ENCODE measurements around the gene TRPM8. TPM values are rescaled to one million over a fixed set of nuclear protein-coding genes. Genes with fewer than 3 reads are reported as not detected.

The TRPM8 gene
- total RNA-seq, 2 donors from 2014 or later, result 0.78 TPM; not detected in 1

DNA sequence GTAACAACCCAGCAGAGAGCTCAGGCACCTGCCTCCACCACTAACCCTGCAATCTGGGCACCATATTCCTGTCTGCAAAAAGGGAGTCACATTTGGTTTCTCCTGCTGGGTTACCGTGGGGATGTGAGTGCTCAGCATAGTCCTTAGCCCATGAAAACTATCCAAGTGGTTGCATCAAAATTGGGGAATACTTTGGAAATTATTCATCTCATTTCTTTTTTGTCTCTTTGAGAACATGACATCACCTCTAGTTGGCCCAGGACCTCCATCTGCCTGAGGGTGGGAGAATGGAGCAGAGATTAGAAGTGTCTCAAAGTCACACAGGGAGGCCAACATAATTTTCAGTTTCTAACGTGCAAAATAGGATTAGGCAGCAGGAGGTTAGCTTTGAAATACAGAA, 114.0 kb downstream of the TRPM8 start:
- Histone ChIP-seq H3K9me3 (no peaks in the 10 kb centered on the region), H3K4me1 (no peaks in the 10 kb centered on the region), H3K4me3 (no peak overlapping the region), H3K36me3 (replicated peaks in 1 of 2; ENCODE audit: insufficient read depth in 1 of 2, low read depth in 2 of 2) (no peaks in the 10 kb centered on the region), H3K27ac (no peak overlapping the region), H3K27me3 (no peaks in the 10 kb centered on the region)
- no peak for ATAC-seq
- TF ChIP-seq, protein P1, sequence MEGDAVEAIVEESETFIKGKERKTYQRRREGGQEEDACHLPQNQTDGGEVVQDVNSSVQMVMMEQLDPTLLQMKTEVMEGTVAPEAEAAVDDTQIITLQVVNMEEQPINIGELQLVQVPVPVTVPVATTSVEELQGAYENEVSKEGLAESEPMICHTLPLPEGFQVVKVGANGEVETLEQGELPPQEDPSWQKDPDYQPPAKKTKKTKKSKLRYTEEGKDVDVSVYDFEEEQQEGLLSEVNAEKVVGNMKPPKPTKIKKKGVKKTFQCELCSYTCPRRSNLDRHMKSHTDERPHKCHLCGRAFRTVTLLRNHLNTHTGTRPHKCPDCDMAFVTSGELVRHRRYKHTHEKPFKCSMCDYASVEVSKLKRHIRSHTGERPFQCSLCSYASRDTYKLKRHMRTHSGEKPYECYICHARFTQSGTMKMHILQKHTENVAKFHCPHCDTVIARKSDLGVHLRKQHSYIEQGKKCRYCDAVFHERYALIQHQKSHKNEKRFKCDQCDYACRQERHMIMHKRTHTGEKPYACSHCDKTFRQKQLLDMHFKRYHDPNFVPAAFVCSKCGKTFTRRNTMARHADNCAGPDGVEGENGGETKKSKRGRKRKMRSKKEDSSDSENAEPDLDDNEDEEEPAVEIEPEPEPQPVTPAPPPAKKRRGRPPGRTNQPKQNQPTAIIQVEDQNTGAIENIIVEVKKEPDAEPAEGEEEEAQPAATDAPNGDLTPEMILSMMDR (IDR thresholded peaks at IDR 0.05), result no peak
- TF ChIP-seq POLR2A (IDR thresholded peaks at IDR 0.05), result no peak
- intact Hi-C loops (cut with DNase I), result no loop called here
- no peak for DNase-seq
- WGBS, 2 donors, result 47 to 58% methylated on average over 2 of the region's 2 CpGs

DNA sequence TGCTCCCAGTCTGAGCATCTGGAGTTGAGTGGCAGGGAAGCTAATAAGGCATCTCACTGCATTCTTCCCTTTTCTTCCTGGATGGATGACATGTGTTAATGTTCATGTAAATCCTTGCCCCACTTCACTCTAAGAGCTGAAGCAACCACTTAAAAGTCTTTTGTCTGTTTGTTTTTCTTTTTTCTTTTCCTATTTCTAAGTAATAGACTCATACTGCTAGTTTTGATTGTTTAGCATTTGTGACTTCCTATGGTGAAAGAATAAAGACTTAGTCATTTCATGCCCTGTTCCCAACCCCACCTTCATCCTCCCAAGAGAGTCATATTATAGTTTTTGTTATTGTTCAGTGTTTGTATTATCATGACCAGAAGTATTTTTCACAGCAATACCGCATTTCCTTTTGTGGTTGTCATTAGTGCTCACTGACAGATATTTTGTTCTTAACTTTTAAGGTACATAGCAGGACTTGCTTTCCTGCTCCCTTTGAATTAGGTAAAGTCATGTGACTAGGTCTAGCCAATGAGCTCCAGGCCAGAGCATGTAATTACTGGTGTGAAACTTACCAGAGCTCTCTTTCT, 115.2 kb downstream of the TRPM8 start:
- WGBS, 2 donors, result 85 to 88% methylated on average over 1 of the region's 1 CpG
- H3K4me3 ChIP-seq, result no peak overlapping the region
- no peaks in the 10 kb centered on the region for H3K27me3 ChIP-seq
- ATAC-seq (no peak), DNase-seq (no peak)
- no peaks in the 10 kb centered on the region for H3K36me3 ChIP-seq (replicated peaks in 1 of 2; ENCODE audit: insufficient read depth in 1 of 2, low read depth in 2 of 2)
- intact Hi-C loops (cut with DNase I), result no loop called here
- H3K27ac ChIP-seq, result no peak overlapping the region
- TF ChIP-seq, protein P1 (IDR thresholded peaks at IDR 0.05), result no peak
- TF ChIP-seq POLR2A (IDR thresholded peaks at IDR 0.05), result no peak
- H3K4me1 ChIP-seq, result no peaks in the 10 kb centered on the region
- H3K9me3 ChIP-seq, result no peaks in the 10 kb centered on the region

DNA sequence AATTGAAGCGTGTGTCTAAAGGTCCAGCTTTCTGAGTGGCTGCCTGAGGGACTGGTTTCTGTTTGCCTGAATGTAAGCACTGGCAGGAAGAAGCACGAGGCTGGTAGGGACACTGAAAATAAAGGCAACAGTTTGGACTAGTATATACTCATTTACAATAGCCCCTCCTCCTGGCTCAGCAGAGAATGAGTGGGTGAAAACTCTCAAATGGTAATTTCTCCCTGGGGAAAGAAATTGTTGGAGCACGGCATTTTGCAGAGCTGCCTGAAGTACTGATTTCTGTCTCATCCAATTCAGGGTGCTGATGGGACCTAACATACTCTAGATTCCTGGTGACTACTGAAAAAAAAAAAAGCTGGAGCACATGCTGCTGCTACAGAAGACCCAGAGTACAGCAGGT, 116.0 kb downstream of the TRPM8 start:
- no peak for TF ChIP-seq POLR2A (IDR thresholded peaks at IDR 0.05)
- TF ChIP-seq, protein P1 (IDR thresholded peaks at IDR 0.05), result no peak
- Histone ChIP-seq H3K4me3 (no peak overlapping the region), H3K9me3 (no peaks in the 10 kb centered on the region), H3K4me1 (no peaks in the 10 kb centered on the region), H3K27ac (no peak overlapping the region), H3K36me3 (replicated peaks in 1 of 2; ENCODE audit: insufficient read depth in 1 of 2, low read depth in 2 of 2) (no peaks in the 10 kb centered on the region), H3K27me3 (no peaks in the 10 kb centered on the region)
- DNase-seq (no peak), ATAC-seq (no peak)
- 69 to 78% methylated on average over 3 of the region's 3 CpGs for WGBS, 2 donors
- intact Hi-C loops (cut with DNase I), result no loop called here

DNA sequence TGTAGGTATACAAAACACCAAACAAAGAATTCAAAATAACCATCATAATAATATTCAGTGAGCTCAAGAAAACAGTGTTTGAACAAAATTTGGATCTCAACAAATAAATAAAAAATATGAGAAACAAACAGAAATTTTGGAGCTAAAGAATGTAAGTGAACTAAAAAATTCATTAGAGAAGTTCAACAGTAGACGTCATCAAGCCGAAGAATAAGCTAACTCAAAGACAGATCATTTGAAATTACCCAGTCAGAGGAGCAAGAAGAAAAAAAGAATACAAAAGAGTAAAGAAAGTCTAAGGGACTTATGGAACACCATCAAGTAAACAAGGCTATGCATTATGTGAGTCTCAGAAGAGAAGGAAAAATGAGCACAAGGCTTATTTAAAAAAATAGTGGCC, 116.7 kb downstream of the TRPM8 start:
- no peaks in the 10 kb centered on the region for H3K4me1 ChIP-seq
- TF ChIP-seq POLR2A (IDR thresholded peaks at IDR 0.05), result no peak
- TF ChIP-seq, protein P1 (IDR thresholded peaks at IDR 0.05), result no peak
- H3K27me3 ChIP-seq, result no peaks in the 10 kb centered on the region
- WGBS, 2 donors, result 67 to 78% methylated on average over 2 of the region's 2 CpGs
- no peak overlapping the region for H3K27ac ChIP-seq
- no peak for DNase-seq
- no peaks in the 10 kb centered on the region for H3K9me3 ChIP-seq
- intact Hi-C loops (cut with DNase I), result no loop called here
- no peak for ATAC-seq
- no peaks in the 10 kb centered on the region for H3K36me3 ChIP-seq (replicated peaks in 1 of 2; ENCODE audit: insufficient read depth in 1 of 2, low read depth in 2 of 2)
- no peak overlapping the region for H3K4me3 ChIP-seq

DNA sequence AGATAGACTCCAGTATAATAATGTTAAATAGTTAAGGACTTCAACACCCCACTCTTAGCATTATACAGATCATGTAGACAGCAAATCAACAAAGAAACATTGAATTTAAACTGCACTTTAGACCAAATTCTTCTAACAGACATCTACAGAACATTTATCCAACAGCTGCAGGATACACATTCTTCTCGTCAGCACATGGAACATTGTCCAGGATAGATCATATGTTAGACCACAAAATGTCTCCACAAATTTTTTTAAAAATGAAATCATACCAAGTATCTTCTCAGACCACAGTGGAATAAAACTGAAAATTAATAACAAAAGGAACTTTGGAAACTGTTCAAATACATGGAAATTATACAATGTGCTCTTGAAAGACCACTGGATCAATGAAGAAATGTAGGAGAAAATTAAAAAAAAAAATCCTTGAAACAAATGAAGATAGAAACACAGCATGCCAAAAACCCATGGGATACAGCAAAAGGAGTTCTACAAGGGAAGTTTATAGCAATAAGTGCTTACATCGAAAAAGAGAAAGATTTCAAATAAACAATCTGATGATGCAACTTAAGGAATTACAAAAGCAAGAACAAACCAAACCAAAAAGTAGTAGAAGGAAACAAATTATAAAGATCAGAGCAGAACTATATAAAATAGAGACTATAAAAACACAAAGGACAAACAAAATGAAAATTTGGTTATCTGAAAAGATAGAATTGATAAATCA, 121.1 kb downstream of the TRPM8 start:
- Histone ChIP-seq H3K9me3 (no peaks in the 10 kb centered on the region), H3K27ac (no peak overlapping the region), H3K27me3 (no peaks in the 10 kb centered on the region), H3K4me1 (no peaks in the 10 kb centered on the region), H3K36me3 (replicated peaks in 1 of 2; ENCODE audit: insufficient read depth in 1 of 2, low read depth in 2 of 2) (no peaks in the 10 kb centered on the region), H3K4me3 (no peak overlapping the region)
- ATAC-seq (no peak), DNase-seq (no peak)
- intact Hi-C loops (cut with DNase I), result no loop called here
- TF ChIP-seq, protein P1 (IDR thresholded peaks at IDR 0.05), result no peak
- no peak for TF ChIP-seq POLR2A (IDR thresholded peaks at IDR 0.05)
- WGBS, 2 donors, result 65 to 68% methylated on average over 2 of the region's 2 CpGs
